Measurements from ENCODE around the gene STRBP.
"Not testable (repeated sequence)": the region's sequence is repeated elsewhere in the genome, so short reads cannot be mapped to it uniquely, and the experiment has no call there.

Gene STRBP

DNA sequence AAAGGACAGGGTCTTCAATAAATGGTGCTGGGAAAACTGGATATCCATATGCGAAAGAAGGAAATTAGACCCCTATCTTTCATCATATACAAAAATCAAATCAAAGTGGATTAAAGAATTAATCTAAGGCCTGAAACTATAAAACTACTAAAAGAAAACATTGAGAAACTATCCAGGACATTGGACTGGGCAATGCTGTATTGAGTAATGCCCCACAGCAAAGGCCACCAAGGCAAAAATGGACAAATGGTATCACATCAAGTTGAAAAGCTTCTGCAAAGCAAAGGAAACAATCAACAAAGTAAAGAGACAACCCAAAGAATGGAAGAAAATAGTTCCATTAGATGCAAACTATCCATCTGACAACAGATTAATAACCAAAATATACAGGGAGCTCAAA lies 72.3 kb downstream of the STRBP start:
- DNase-seq (ENCODE audit: low read depth in 4 of 4, low spot score in 1 of 4): no peak

DNA sequence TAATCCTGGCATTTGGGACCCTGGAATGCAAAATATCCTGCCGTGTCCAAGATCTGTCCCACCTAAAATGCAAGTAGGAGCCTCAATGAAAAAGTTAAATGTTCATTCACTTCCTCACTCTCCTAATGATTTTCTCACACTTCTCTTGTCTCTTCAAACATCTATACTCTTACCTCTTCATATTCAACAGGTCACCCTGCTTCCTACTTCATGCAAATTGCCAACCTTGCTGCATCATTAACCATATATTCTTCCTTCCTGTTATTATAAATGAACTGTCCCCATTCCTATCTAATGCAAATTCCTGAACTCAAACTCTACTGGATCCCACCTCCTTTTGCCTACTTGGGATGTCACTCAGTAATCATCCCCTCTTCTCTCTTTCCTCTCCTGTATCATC lies 74.4 kb downstream of the STRBP start:
- no peak for DNase-seq (ENCODE audit: low read depth in 4 of 4, low spot score in 1 of 4)

DNA sequence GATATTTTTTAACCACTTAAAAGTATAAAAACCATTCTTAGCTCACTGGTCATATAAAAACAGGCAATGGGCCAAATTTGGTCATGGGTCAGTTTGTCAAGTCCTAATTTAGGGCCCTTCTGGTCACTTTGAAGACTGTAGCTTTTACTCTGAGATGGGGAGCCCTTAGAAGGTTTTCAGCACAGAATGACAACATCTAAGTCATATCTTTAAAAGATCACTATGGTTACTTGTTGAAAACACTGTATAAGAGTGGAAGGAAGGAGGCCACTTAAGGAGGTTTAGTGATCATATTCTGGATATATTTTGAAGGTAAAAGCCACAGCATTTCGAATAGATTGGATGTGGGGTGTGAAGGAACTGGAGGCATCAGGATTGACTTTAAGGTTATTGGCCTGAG lies 76.7 kb downstream of the STRBP start:
- no peak for DNase-seq (ENCODE audit: low read depth in 4 of 4, low spot score in 1 of 4)

DNA sequence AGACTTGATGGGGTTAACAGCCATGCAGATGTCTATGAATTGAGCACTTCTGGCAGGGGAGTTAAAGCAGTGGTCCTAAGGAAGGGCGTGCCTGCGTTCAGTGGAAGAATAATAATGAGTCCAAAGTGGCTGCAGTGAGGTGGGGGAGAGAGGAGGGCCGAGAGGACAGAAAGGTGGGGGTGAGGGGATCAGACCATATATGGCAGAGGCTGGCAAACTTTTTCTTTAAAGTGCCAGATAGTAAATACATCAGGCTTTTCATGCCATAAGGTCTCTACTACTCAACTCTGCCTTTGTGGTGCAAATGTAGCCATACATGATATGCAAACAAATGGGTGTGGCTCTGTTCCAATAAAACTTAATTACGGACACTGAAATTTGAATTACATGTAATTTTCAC lies 77.1 kb downstream of the STRBP start:
- no peak for DNase-seq (ENCODE audit: low read depth in 4 of 4, low spot score in 1 of 4)

DNA sequence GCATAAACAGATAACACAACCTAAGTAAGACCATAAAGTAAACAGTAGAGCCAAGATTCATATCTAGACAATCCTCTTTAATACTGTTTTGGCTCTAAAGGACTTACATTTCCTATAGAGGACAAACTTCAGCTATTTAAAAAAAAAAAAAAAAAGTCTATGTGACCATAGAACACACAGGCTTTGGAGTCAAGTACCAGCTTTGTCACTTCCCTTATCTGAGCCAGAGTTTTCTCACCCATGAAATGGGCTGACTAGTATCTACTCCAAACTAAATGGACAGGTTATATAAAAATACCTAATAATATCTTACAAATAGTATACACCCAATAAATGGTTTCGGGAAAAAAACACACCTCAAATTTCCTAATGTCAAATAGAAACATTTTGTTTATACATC lies 81.3 kb downstream of the STRBP start:
- no peak for DNase-seq (ENCODE audit: low read depth in 4 of 4, low spot score in 1 of 4)

DNA sequence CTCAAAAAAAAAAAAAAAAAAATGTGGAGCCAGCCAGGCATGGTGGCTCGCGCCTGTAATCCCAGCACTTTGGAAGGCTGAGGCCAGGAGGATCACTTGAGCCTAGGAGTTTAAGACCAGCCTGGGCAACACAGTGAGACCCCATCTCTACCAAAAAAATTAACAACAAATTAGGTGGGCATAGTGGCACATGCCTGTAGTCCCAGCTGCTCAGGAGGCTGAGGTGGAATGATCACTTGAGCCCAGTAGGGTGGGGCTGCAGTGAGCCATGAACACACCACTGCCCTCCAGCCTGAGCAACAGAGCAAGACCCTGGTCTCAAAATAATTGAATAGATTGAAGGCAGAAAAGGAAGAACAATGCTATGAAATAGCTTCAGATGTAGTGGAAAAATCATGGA lies 82.4 kb downstream of the STRBP start:
- DNase-seq (ENCODE audit: low read depth in 4 of 4, low spot score in 1 of 4): not testable (repeated sequence)

DNA sequence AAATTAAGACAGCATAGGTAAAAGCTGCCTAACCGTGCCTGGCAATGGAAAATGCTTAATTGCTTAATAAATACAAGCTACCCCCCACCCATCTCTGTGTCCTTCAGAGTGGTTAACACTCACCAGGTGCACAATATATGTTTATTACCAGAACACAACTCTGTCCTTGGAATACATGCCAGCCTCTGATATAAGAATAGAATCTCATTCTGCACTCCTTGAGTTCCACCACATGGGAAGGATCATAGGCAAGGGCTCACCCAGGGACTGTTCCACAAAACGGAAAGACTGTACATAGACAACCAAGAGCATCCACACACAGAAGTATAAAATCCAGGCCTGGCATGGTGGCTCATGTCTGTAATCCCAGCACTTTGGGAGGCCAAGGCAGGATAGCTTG lies 91.4 kb downstream of the STRBP start:
- DNase-seq (ENCODE audit: low read depth in 4 of 4, low spot score in 1 of 4): no peak

DNA sequence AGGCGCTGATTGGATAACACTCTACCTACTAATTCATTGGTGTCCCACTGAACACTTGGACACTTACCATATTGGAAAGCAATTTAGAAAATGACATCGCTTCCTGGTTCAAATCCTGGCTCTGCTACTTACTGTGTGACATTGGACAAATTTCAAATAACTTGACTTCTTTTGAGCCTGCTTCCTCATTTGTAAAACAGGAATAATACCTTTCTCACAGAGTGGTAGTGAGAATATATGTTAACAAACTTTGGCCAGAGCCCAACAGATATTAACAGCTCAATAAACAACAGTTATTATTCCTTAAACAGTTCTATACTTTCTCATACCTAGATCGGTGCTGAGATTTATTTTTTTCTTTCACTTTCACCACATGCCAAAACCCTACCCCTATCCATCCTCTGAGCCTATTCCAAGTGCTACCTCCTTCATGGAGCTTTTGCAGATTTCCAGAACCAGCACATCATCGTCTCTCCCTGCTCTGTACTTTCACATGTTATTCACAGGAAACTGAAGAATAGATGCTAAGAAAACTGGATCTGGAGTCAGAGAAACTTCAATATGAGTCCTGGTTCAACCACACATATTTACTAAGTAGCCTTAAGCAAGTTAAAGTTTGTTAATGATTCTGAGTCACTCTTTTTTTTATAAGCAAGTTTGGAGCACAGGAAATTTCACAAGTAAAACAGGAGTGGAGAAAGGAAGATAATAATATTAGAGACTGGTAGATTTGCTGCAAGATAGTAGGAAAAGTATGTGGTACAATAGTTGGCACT lies 92.3 kb downstream of the STRBP start:
- DNase-seq (ENCODE audit: low read depth in 4 of 4, low spot score in 1 of 4): no peak

DNA sequence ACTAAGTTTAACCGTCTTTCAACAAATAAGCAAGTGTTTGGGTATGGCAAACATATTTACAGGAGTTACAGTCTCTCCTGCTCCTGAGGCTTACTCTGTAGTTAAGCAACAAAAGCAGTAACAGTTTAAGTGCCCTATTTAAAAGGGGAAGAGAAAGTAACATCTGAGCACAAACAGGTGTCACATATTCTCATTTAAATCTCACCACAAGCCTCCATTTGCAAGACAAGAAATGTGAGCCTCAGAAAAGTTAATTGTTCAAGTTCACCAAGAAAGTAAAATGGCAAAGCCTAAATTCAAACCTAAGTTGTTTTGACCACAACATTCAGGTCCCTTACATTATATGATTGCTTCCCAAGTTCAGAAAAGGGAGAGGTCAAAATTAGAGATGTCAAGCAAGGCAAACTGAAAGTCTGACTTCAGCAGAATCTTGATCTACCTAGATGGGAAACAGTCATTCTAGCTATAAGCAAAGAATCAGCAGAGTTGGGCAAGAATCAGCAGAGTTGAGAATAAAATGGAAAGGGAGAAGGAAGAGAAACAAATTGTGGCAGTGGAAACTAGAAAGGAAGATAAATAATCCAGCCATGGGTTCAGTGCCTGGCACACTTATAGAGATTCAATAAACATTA lies 93.4 kb downstream of the STRBP start:
- DNase-seq (ENCODE audit: low read depth in 4 of 4, low spot score in 1 of 4): no peak

DNA sequence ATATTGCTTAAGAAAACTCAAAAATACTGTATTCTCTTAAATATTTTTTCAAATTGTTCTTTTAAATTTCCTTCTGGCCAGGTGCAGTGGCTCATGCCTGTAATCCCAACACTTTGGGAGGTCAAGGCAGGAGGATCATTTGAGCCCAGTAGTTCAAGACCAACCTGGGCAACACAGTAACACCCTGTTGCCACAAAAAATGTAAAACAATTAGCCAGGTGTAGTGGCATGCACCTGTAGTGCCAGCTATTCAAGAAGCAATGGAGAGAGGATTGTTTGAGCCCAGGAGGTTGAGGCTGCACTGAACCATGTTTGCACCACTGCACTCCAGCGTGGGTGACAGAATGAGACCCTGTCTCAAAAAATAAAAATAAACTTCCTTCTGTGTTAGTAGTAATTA lies 94.3 kb downstream of the STRBP start:
- no peak for DNase-seq (ENCODE audit: low read depth in 4 of 4, low spot score in 1 of 4)

DNA sequence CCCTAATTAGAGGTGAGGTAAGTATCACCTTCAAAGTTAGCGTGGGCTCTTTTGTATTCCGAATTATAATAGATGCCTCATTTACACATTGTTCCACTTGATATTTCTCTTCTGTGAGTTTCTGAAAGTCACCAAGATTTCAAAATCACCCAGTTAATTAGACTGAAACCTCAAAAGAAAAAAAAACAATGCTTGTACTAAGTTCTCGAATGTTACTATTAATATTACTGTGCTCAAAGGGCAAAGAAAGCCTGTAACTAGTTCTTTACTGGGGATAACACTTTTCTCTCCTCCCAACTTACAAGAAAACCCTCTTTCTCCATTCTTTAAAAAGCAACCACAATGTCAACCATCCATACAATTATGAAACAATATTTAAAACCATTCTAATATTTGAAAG lies 98.5 kb downstream of the STRBP start:
- DNase-seq (ENCODE audit: low read depth in 4 of 4, low spot score in 1 of 4): no peak

DNA sequence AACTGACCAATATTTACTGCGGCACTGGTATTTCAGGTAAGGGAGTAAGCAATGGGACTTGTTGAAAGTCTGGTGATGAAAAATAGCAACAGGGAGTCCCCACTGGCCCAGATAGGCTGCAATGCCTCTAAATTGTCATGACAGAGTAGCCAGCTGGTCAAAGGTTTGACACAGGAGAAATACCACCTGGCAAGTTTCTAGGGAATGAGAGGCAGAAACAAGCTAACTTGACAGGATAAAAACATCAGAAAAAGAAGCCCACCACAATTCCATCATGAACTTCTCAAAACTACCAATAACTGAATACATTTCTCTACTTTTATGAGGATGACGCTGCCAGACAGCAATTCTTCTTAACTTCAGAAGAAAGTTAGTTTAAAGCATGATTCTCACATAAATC lies 99.8 kb downstream of the STRBP start:
- no peak for DNase-seq (ENCODE audit: low read depth in 4 of 4, low spot score in 1 of 4)

DNA sequence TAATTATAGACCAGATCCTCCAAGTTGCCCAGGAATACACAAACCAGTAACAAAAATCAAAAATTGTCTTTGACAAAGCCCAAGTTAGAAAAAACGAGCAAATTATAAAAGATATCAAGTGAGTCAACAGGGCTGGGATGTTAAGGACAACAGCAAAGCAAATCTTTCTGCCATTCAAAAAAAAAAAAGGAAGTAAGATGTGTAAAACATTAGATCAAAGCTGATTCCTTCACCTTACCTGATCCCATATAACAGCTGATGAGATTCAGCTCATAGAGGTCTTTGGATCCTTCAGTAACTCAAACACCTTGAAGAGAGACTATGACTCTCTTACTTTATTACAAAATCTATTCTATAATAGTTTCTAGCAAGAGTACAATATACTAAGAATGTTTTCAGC lies 100.9 kb downstream of the STRBP start:
- DNase-seq (ENCODE audit: low read depth in 4 of 4, low spot score in 1 of 4): no peak

DNA sequence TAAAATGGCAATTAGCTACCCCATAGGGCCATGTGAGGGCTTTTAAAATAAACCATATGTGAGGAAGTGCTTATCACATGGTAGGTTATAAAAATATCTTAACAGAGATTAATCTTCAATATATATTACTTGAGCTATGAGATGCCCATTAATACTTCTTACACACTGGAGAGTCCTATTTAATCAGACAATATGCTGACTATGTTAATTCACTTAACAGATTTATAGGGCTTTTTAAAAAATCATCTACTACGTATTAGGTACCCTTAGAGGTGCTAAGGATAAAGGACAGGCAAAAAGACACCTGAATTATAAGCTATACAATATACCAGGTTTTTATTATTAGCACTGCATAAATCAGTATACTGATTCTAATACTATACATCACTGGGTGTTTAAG lies 102.6 kb downstream of the STRBP start:
- no peak for DNase-seq (ENCODE audit: low read depth in 4 of 4, low spot score in 1 of 4)

DNA sequence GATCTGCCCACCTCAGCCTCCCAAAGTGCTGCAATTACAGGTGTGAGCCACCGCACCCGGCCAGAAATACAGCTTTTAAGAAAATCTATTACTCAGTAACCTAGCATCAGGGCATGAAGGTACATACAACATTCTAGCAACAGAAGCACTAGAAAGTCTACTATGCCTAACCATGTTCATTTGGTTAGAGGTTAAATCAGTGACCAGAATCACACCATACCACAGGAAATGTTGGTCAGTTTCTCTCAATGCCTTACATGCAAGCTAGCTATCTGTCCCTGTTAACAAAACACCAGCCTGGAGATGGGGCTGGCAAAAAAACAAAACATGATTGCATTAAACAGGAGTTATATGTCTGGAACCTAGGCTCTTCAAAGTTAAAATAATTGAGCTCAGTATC lies 104.1 kb downstream of the STRBP start:
- DNase-seq (ENCODE audit: low read depth in 4 of 4, low spot score in 1 of 4): no peak

DNA sequence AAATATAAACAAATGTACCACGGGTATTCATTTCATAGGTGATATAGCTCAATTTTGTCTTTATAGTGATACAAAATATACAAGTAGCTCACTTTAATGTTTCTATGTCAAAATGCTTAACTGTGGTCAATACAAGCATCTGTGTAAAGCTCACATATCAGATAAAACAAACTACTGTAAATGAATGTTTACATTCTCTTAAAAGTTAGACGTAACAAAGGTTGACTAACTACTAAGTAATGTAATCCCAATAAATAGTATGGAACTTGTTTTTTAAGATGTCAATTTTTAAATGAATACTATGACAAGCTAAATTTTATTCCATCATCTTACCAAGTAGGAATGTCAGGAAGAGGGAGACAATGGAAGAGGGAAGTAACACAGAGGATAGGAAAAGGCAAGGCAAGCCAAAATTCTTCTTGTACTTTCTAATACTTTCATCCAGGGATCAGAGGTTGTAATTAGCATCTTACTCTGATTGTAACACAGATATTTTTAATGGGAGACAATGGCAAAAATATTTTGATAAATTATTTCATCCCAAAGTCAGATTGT lies 105.5 kb downstream of the STRBP start:
- DNase-seq (ENCODE audit: low read depth in 4 of 4, low spot score in 1 of 4): no peak

DNA sequence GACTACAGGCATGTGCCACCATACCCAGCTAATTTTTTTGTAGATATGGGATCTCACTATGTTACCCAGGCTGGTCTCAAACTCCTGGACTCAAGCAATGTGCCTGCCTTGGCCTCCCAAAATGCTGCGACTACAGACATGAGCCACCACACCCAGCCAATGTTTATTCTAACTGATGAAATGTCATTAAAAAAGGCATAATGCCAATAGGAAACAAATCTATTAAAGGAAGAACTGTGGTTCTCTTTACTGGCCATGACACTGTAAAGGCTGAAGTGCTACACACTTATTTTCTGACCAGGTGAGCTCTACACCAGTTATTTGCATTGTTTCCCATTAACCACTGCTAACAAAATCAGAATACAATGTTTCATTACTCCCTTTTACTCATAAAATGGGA lies 106.0 kb downstream of the STRBP start:
- DNase-seq (ENCODE audit: low read depth in 4 of 4, low spot score in 1 of 4): no peak

DNA sequence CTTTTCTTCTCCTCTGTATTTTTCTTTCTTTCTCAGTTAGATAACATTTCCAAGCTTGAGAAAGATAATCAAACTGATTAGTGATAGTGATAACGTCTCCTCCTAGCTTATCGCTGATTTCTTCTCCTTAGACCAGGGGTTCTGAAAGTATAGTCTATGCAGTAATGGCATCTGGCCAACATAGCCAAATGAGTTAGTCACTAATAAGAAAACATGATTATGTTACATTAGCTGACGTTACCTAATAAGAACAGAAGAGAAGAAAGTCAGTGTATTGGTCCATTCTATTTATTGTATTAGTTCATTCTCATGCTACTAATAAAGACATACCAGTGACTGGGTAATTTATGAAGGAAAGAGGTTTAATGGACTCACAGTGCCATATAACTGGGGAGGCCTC lies 111.2 kb downstream of the STRBP start:
- no peak for DNase-seq (ENCODE audit: low read depth in 4 of 4, low spot score in 1 of 4)

DNA sequence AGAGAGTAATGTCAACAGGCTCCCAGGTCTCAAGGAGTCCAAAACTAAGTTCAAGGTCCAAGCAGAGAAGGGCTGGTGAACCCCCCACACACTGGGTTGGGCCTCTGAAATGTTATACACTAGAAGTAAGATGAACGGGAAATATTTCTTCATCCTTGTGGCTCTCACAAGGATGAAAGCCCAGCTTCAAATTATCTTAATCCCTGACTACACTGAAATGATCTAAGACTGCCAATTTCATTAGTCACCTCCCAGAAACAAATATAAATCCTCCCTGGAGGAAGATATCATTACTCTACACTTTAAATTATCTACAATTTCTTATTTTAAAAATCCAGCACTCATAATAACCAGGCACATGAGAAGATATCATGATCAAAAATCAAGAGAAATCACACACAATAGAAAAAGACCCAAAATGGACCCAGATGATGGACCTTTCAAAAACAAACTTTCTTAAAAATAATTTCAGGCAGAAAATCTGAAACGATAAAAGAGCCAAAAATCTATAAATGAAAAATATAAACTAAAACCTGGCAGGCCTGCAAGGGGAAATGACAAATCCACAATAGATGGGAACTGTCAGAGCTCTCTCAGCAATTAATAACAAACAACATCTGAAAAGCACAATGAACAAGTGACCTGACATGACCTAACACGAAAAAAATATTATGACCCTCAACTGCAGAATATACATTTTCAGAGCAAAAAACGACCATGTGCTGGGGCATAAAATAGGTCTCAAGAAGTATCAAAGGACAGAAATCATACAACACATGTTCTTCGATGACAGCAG lies 117.5 kb downstream of the STRBP start:
- DNase-seq (ENCODE audit: low read depth in 4 of 4, low spot score in 1 of 4): no peak

DNA sequence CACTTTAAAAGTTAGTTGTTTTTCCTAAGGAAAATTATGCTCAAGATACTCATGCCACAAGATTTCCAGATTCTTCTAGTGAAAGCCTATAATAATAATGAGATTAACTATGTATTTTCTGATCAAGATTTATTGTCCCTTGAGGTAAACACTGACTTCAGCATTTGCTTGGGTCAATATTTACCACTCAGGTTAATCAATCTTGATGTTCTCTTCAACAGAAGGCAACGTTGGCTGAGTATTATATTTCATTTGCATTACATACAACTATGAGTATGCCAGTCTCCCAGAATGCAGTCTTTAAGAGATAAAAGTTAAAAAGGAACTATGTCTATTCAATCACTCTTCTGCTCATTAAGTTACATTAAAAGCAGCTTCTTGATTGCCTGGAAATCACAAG lies 119.3 kb downstream of the STRBP start:
- DNase-seq (ENCODE audit: low read depth in 4 of 4, low spot score in 1 of 4): no peak

DNA sequence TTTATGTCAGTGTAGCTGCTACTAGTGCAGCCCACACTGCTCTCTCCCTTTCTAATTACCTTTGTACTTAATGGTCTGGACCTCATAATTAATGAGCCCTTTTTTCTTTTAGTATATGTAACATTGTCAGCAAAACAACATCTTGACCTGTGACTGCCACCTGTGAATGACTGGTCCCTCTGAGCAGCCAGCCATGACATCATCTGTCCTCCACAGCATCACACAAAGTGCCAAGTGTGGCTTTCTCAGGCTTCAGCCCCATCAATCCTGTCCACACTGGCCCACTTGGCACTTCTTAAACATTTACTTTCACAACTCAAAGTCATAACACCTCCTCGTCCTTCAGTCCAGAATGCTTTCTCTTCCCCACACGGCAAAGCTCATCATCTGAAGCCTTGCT lies 130.2 kb downstream of the STRBP start:
- no peak for DNase-seq (ENCODE audit: low read depth in 4 of 4, low spot score in 1 of 4)

DNA sequence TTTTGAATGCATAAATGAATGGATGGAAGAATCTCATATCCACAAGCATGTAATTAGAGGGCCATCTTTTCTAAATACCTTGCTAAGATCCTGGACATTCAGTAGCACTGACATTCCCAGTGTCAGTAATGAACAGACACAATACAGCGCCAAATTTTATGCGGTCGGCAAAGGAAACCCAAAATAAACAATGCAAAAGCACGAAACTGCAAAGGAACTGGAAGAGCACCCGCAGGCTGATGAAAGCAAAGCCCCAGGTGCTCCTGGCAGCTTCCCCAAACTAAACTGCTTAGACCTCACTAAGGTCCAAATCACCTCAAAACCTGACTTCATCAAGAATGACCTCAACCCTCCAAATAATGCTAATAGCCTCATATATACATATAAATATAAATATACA lies 133.0 kb downstream of the STRBP start:
- DNase-seq (ENCODE audit: low read depth in 4 of 4, low spot score in 1 of 4): no peak

Measured in stimulated activated CD4-positive, alpha-beta T cell treated with anti-CD3 and anti-CD28 coated beads, Interleukin-1b, Interleukin-23, amount 100 ng/mL, for 24 hours (primary cell).